ENCODE results near the gene GINS2. TPM values are rescaled to one million over a fixed set of nuclear protein-coding genes. Genes with fewer than 3 reads are reported as not detected.

The GINS2 gene
- total RNA-seq, 1 donor from 2014 or later, result 0.25 TPM

GRCh38 chr16:85652431-85653221 lies 36.1 kb downstream of the GINS2 start:
- H3K36me3 ChIP-seq, result peaks cover 0 to 32% of the 10 kb centered on the region in 2 donors
- H3K9me3 ChIP-seq, result no peaks in the 10 kb centered on the region
- peaks cover 49% of the 10 kb centered on the region for H3K4me1 ChIP-seq
- no peak for DNase-seq (ENCODE audit: extremely low spot score in 2 of 2)
- no peak for TF ChIP-seq CTCF (IDR thresholded peaks at IDR 0.05)
- no peak for TF ChIP-seq POLR2A (IDR thresholded peaks at IDR 0.05)
- TF ChIP-seq POLR2AphosphoS5 (IDR thresholded peaks at IDR 0.05; ENCODE audit: insufficient read depth in 1 of 2, low read depth in 1 of 2), result peak in 1 of 2 donors; percentile 60
- H3K4me3 ChIP-seq, result no peak overlapping the region
- intact Hi-C loops (cut with DNase I), result no loop called here
- H3K27me3 ChIP-seq, result no peaks in the 10 kb centered on the region
- peak overlapping the region; percentile 79 for H3K27ac ChIP-seq

- DNase-seq (ENCODE audit: extremely low spot score in 2 of 2), result no peak
- intact Hi-C loops (cut with DNase I), result no loop called here
- Histone ChIP-seq H3K27me3 (no peaks in the 10 kb centered on the region), H3K4me1 (peaks cover 49% of the 10 kb centered on the region), H3K36me3 (peaks cover 0 to 25% of the 10 kb centered on the region in 2 donors), H3K9me3 (no peaks in the 10 kb centered on the region), H3K4me3 (no peak overlapping the region), H3K27ac (peak overlapping the region; percentile 79)
- TF ChIP-seq CTCF (IDR thresholded peaks at IDR 0.05) (no peak), POLR2AphosphoS5 (IDR thresholded peaks at IDR 0.05; ENCODE audit: insufficient read depth in 1 of 2, low read depth in 1 of 2) (no peak), POLR2A (IDR thresholded peaks at IDR 0.05) (no peak)
Measured at GRCh38 chr16:85651629-85652430, 36.9 kb downstream of the GINS2 start.

- no peak for TF ChIP-seq CTCF (IDR thresholded peaks at IDR 0.05)
- TF ChIP-seq POLR2AphosphoS5 (IDR thresholded peaks at IDR 0.05; ENCODE audit: insufficient read depth in 1 of 2, low read depth in 1 of 2), result no peak
- no peak for TF ChIP-seq POLR2A (IDR thresholded peaks at IDR 0.05)
Measured at GRCh38 chr16:85650844-85651628, 37.7 kb downstream of the GINS2 start.

GRCh38 chr16:85650135-85650843 lies 38.5 kb downstream of the GINS2 start:
- no peak for DNase-seq (ENCODE audit: extremely low spot score in 2 of 2)
- H3K36me3 ChIP-seq, result peaks cover 0 to 11% of the 10 kb centered on the region in 2 donors
- H3K27me3 ChIP-seq, result no peaks in the 10 kb centered on the region
- H3K4me1 ChIP-seq, result peaks cover 54% of the 10 kb centered on the region
- intact Hi-C loops (cut with DNase I), result no loop called here
- H3K27ac ChIP-seq, result peak overlapping the region; percentile 45
- TF ChIP-seq POLR2A (IDR thresholded peaks at IDR 0.05) (no peak), CTCF (IDR thresholded peaks at IDR 0.05) (no peak), POLR2AphosphoS5 (IDR thresholded peaks at IDR 0.05; ENCODE audit: insufficient read depth in 1 of 2, low read depth in 1 of 2) (no peak)
- H3K4me3 ChIP-seq, result no peak overlapping the region
- no peaks in the 10 kb centered on the region for H3K9me3 ChIP-seq

More at GRCh38 chr16:85650844-85651628, 37.7 kb downstream of the GINS2 start:
- intact Hi-C loops (cut with DNase I), result no loop called here
- peaks cover 0 to 18% of the 10 kb centered on the region in 2 donors for H3K36me3 ChIP-seq
- no peak for DNase-seq (ENCODE audit: extremely low spot score in 2 of 2)
- no peak overlapping the region for H3K4me3 ChIP-seq
- H3K27me3 ChIP-seq, result no peaks in the 10 kb centered on the region
- H3K9me3 ChIP-seq, result no peaks in the 10 kb centered on the region
- H3K4me1 ChIP-seq, result peaks cover 49% of the 10 kb centered on the region
- peak overlapping the region; percentile 79 for H3K27ac ChIP-seq

All from vagina (tissue), 2 donors.